GM13977 (cell line): ENCODE data around the gene CATSPER3.

Experiments
- DNase-seq: peaks from one replicate; pipeline ENCODE4 v3.0.0; 2012; ENCODE audit warnings: low spot score
- in situ Hi-C: fragments of 300-500 bp; cut with MboI; formaldehyde crosslinking; loops from one replicate; pipeline ENCODE4 v1.12.0; 2022; ENCODE audit warnings: low sequenced_read_pairs, low pct_unique_long_range_greater_than_20kb, mixed read lengths, inconsistent platforms; ENCODE audit not compliant: unreplicated experiment
- TF ChIP-seq, protein P1 (sequence below): IDR thresholded peaks from 2 replicates; pipeline ENCODE4 v1.5.1; 2012; ENCODE audit warnings: mild to moderate bottlenecking, control low read depth; ENCODE audit not compliant: insufficient read depth; ENCODE audit errors: extremely low read depth, missing control alignments

The CATSPER3 gene

GRCh38 chr5:135027697-135028615 is 60.2 kb downstream of the CATSPER3 start:
- no peak for DNase-seq
- TF ChIP-seq, protein P1, sequence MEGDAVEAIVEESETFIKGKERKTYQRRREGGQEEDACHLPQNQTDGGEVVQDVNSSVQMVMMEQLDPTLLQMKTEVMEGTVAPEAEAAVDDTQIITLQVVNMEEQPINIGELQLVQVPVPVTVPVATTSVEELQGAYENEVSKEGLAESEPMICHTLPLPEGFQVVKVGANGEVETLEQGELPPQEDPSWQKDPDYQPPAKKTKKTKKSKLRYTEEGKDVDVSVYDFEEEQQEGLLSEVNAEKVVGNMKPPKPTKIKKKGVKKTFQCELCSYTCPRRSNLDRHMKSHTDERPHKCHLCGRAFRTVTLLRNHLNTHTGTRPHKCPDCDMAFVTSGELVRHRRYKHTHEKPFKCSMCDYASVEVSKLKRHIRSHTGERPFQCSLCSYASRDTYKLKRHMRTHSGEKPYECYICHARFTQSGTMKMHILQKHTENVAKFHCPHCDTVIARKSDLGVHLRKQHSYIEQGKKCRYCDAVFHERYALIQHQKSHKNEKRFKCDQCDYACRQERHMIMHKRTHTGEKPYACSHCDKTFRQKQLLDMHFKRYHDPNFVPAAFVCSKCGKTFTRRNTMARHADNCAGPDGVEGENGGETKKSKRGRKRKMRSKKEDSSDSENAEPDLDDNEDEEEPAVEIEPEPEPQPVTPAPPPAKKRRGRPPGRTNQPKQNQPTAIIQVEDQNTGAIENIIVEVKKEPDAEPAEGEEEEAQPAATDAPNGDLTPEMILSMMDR, result no peak
- in situ Hi-C loops, result no loop called here

DNA sequence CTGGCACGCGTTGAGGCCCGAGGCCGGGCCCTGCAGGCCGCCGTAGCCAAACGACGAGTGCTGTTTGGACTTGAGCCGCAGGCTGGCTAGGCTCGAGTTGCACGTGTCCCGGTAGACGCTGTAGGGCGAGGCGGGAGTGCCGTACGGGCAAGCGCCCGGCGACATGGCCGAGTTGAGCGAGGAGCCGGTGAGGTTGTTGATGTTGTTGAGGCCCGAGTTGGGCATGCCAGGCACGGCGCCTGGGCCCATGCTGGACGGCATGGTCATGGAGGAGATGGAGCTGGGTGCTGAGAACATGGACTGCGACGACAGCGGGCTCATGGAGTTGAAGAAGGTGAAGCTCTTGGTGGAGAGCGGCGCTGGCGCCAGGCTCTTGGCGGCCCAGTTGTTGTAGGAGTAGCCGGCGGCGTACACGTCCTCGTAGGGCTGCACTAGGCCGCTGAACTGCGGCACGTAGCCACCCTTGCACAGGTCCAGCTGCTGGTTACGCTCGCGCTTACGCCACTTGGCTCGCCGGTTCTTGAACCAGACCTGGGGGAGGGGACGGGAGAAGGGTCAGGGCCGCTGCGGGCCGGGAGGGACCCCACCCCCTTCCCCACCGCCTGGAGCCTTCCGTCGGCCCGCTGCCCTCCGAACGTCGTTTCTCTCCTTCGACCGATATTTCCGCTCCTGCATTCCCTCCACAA is 61.2 kb downstream of the CATSPER3 start:
- no peak for DNase-seq
- TF ChIP-seq, protein P1, result no peak
- in situ Hi-C loops, result no loop called here

- in situ Hi-C loops, result no loop called here
- TF ChIP-seq, protein P1, result no peak
- no peak for DNase-seq
Measured at GRCh38 chr5:135029477-135030122, 61.9 kb downstream of the CATSPER3 start.

GRCh38 chr5:135030123-135030955 is 62.6 kb downstream of the CATSPER3 start:
- TF ChIP-seq, protein P1, result no peak
- in situ Hi-C loops, result no loop called here
- DNase-seq, result no peak

GRCh38 chr5:135030956-135031812 is 63.5 kb downstream of the CATSPER3 start:
- DNase-seq, result no peak
- TF ChIP-seq, protein P1, result no peak
- in situ Hi-C loops, result no loop called here
